ENCODE measurements around the gene FBXO17. TPM values are rescaled to one million over a fixed set of nuclear protein-coding genes. Genes with fewer than 3 reads are reported as not detected.

The FBXO17 gene
- total RNA-seq, 1 experiment from 2014 or later, result 8.1 TPM

DNA sequence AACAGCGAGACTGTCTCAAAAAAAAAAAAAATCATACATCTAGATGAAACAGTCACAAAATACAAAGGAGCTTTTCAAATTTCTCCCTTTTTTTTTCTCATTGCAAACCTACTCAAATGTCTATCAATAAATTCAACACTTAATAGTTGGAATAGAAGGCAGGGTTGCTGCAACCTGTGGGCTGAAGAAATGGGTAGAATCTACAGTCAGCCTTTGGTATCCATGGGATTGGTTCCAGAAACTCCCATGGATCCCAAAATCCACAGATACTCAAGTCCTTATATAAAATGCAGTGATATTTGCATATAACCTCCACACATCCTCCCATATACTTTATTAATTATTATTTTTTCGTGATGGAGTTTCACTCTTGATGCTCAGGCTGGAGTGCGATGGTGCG, 42.1 kb upstream of the FBXO17 start:
- no TSS peak for BruUV-seq (replicated peaks)
- Histone ChIP-seq H3K9me3 (ENCODE audit: insufficient read depth, low read depth) (no peaks in the 10 kb centered on the region), H3K27ac (no peak overlapping the region), H3K4me3 (no peak overlapping the region), H3K36me3 (ENCODE audit: low read depth) (no peaks in the 10 kb centered on the region), H3K9me2 (ENCODE audit: insufficient read depth) (no peaks in the 10 kb centered on the region), H4K20me1 (ENCODE audit: insufficient read depth) (no peaks in the 10 kb centered on the region), H3K27me3 (ENCODE audit: insufficient read depth, low read depth) (no peaks in the 10 kb centered on the region), H3K4me2 (no peak overlapping the region), H2AFZ (no peak overlapping the region), H3K4me1 (replicated peaks; ENCODE audit: insufficient read depth) (no peaks in the 10 kb centered on the region), H3F3A (ENCODE audit: insufficient read depth, low read depth) (no peaks in the 10 kb centered on the region), H3K79me2 (ENCODE audit: low read depth) (no peaks in the 10 kb centered on the region)
- no peak for TF ChIP-seq CTCF (conservative IDR thresholded peaks at IDR 0.05)
- TF ChIP-seq EZH2 (IDR thresholded peaks at IDR 0.05; ENCODE audit: low read depth), result no peak
- CTCF ChIA-PET, result no interaction called here
- POLR2A ChIA-PET (ENCODE audit: unreplicated experiment), result no interaction called here
- no peak for DNase-seq
- intact Hi-C loops (cut with micrococcal nuclease; ENCODE audit: unreplicated experiment), result no loop called here

DNA sequence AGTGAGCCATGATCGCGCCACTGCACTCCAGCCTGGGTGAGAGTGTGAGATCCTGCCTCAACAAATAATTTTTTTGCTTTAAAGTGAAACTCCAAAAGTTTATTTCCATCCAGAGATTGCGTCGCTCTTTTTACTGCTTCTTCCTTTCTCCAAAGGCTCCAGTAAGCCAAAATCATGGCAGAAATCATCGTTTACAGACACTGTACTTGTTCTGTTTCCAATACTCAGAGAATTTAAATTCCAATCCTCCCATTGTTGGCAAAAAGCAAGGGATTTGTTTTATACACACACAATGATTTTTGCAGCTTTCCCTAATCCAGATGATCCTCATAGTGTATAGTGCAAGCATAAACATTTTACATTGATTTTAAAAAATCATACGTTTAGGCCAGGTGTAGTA, 41.5 kb upstream of the FBXO17 start:
- no peaks in the 10 kb centered on the region for H3K9me2 ChIP-seq (ENCODE audit: insufficient read depth)
- H3K36me3 ChIP-seq (ENCODE audit: low read depth), result no peaks in the 10 kb centered on the region
- H4K20me1 ChIP-seq (ENCODE audit: insufficient read depth), result no peaks in the 10 kb centered on the region
- H3F3A ChIP-seq (ENCODE audit: insufficient read depth, low read depth), result no peaks in the 10 kb centered on the region
- DNase-seq, result no peak
- H3K79me2 ChIP-seq (ENCODE audit: low read depth), result no peaks in the 10 kb centered on the region
- BruUV-seq (replicated peaks), result no TSS peak
- no peak overlapping the region for H3K27ac ChIP-seq
- ChIA-PET CTCF (no interaction called here), POLR2A (ENCODE audit: unreplicated experiment) (no interaction called here)
- intact Hi-C loops (cut with micrococcal nuclease; ENCODE audit: unreplicated experiment), result no loop called here
- H3K9me3 ChIP-seq (ENCODE audit: insufficient read depth, low read depth), result no peaks in the 10 kb centered on the region
- no peaks in the 10 kb centered on the region for H3K4me1 ChIP-seq (replicated peaks; ENCODE audit: insufficient read depth)
- TF ChIP-seq CTCF (conservative IDR thresholded peaks at IDR 0.05) (no peak), EZH2 (IDR thresholded peaks at IDR 0.05; ENCODE audit: low read depth) (no peak)
- no peaks in the 10 kb centered on the region for H3K27me3 ChIP-seq (ENCODE audit: insufficient read depth, low read depth)
- no peak overlapping the region for H3K4me3 ChIP-seq
- H3K4me2 ChIP-seq, result no peak overlapping the region
- H2AFZ ChIP-seq, result no peak overlapping the region

DNA sequence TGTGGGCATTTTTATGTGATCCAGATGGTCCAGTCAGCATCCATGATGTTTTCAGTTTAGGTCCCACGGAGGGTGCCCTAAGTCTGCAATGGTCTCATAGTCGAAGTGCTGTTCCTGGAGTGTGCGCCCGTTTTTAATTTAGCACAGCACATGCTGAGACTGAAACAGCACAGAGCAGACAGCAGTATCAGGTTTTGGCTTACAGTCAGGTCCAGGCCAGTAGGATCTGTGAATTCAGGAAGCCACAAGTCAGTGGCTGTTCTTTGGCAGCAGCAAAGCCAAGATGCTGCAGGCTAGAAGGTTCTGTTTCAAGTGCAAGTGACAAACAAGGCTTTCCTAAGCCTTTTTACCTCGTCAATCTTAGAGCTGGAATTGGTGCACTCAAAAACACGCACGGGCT, 38.5 kb upstream of the FBXO17 start:
- H3K4me1 ChIP-seq (replicated peaks; ENCODE audit: insufficient read depth), result no peaks in the 10 kb centered on the region
- no peak overlapping the region for H3K27ac ChIP-seq
- intact Hi-C loops (cut with micrococcal nuclease; ENCODE audit: unreplicated experiment), result no loop called here
- no peaks in the 10 kb centered on the region for H3K27me3 ChIP-seq (ENCODE audit: insufficient read depth, low read depth)
- DNase-seq, result no peak
- H4K20me1 ChIP-seq (ENCODE audit: insufficient read depth), result no peaks in the 10 kb centered on the region
- no peak overlapping the region for H3K4me2 ChIP-seq
- H3K4me3 ChIP-seq, result no peak overlapping the region
- no peaks in the 10 kb centered on the region for H3K9me2 ChIP-seq (ENCODE audit: insufficient read depth)
- BruUV-seq (replicated peaks), result no TSS peak
- H2AFZ ChIP-seq, result no peak overlapping the region
- ChIA-PET CTCF (interaction anchor here (0.7 kb wide), 1 partner anchor 48 kb away, joined by 3 read pairs; no protein-coding TSS in a partner anchor), POLR2A (ENCODE audit: unreplicated experiment) (no interaction called here)
- no peaks in the 10 kb centered on the region for H3K9me3 ChIP-seq (ENCODE audit: insufficient read depth, low read depth)
- TF ChIP-seq EZH2 (IDR thresholded peaks at IDR 0.05; ENCODE audit: low read depth) (no peak), CTCF (conservative IDR thresholded peaks at IDR 0.05) (no peak)
- H3K36me3 ChIP-seq (ENCODE audit: low read depth), result no peaks in the 10 kb centered on the region
- no peaks in the 10 kb centered on the region for H3F3A ChIP-seq (ENCODE audit: insufficient read depth, low read depth)
- no peaks in the 10 kb centered on the region for H3K79me2 ChIP-seq (ENCODE audit: low read depth)
